ENCODE results near the gene MRPL43. TPM values are rescaled to one million over a fixed set of nuclear protein-coding genes. Genes with fewer than 3 reads are reported as not detected.

Gene MRPL43
- total RNA-seq, 2 experiments from 2014 or later = 53.8 to 56.2 TPM

GRCh38 chr10:101008823-101009423 lies 21.6 kb upstream of the MRPL43 start:
- Histone ChIP-seq H4K20me1 (ENCODE audit: insufficient read depth, low read length) (no peaks in the 10 kb centered on the region), H2AFZ (ENCODE audit: low read length) (no peak overlapping the region), H3K9me3 (ENCODE audit: low read length) (no peaks in the 10 kb centered on the region), H3K79me2 (ENCODE audit: insufficient read depth, low read depth, low read length) (no peaks in the 10 kb centered on the region), H3K27ac (ENCODE audit: low read depth, low read length, poor library complexity, severe bottlenecking) (no peak overlapping the region), H3K4me2 (ENCODE audit: low read length) (no peak overlapping the region), H3K36me3 (ENCODE audit: insufficient read depth, low read length) (no peaks in the 10 kb centered on the region), H3K4me1 (ENCODE audit: insufficient read depth, low read length, poor library complexity, severe bottlenecking) (no peaks in the 10 kb centered on the region), H3K9me2 (ENCODE audit: insufficient read depth, low read length) (no peaks in the 10 kb centered on the region), H3K4me3 (ENCODE audit: low read depth, low read length, poor library complexity, severe bottlenecking) (no peak overlapping the region)
- no peak for TF ChIP-seq EZH2phosphoT487 (IDR thresholded peaks at IDR 0.05; ENCODE audit: borderline replicate concordance, low read depth, low read length)
- TF ChIP-seq, protein P1, sequence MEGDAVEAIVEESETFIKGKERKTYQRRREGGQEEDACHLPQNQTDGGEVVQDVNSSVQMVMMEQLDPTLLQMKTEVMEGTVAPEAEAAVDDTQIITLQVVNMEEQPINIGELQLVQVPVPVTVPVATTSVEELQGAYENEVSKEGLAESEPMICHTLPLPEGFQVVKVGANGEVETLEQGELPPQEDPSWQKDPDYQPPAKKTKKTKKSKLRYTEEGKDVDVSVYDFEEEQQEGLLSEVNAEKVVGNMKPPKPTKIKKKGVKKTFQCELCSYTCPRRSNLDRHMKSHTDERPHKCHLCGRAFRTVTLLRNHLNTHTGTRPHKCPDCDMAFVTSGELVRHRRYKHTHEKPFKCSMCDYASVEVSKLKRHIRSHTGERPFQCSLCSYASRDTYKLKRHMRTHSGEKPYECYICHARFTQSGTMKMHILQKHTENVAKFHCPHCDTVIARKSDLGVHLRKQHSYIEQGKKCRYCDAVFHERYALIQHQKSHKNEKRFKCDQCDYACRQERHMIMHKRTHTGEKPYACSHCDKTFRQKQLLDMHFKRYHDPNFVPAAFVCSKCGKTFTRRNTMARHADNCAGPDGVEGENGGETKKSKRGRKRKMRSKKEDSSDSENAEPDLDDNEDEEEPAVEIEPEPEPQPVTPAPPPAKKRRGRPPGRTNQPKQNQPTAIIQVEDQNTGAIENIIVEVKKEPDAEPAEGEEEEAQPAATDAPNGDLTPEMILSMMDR (conservative IDR thresholded peaks at IDR 0.05; ENCODE audit: low read length) = no peak
- POLR2A ChIA-PET = no interaction called here
- no TSS peak for BruUV-seq (replicated peaks)
- CTCF ChIA-PET (ENCODE audit: unreplicated experiment) = no interaction called here
- DNase-seq (ENCODE audit: low spot score) = no peak
- intact Hi-C loops (cut with micrococcal nuclease; ENCODE audit: unreplicated experiment) = no loop called here

- no TSS peak for BruUV-seq (replicated peaks)
- ChIA-PET POLR2A (no interaction called here), CTCF (ENCODE audit: unreplicated experiment) (no interaction called here)
- no peak overlapping the region for H2AFZ ChIP-seq (ENCODE audit: low read length)
- H3K9me2 ChIP-seq (ENCODE audit: insufficient read depth, low read length) = no peaks in the 10 kb centered on the region
- H3K36me3 ChIP-seq (ENCODE audit: insufficient read depth, low read length) = no peaks in the 10 kb centered on the region
- no peaks in the 10 kb centered on the region for H4K20me1 ChIP-seq (ENCODE audit: insufficient read depth, low read length)
- no peaks in the 10 kb centered on the region for H3K79me2 ChIP-seq (ENCODE audit: insufficient read depth, low read depth, low read length)
- no peaks in the 10 kb centered on the region for H3K4me1 ChIP-seq (ENCODE audit: insufficient read depth, low read length, poor library complexity, severe bottlenecking)
- no peak overlapping the region for H3K4me2 ChIP-seq (ENCODE audit: low read length)
- DNase-seq (ENCODE audit: low spot score) = no peak
- no peak for TF ChIP-seq EZH2phosphoT487 (IDR thresholded peaks at IDR 0.05; ENCODE audit: borderline replicate concordance, low read depth, low read length)
- TF ChIP-seq, protein P1 (conservative IDR thresholded peaks at IDR 0.05; ENCODE audit: low read length) = no peak
- H3K27ac ChIP-seq (ENCODE audit: low read depth, low read length, poor library complexity, severe bottlenecking) = no peak overlapping the region
- no peaks in the 10 kb centered on the region for H3K9me3 ChIP-seq (ENCODE audit: low read length)
- intact Hi-C loops (cut with micrococcal nuclease; ENCODE audit: unreplicated experiment) = no loop called here
- H3K4me3 ChIP-seq (ENCODE audit: low read depth, low read length, poor library complexity, severe bottlenecking) = no peak overlapping the region
Measured at GRCh38 chr10:101007915-101008822, 20.9 kb upstream of the MRPL43 start.

Measured in OCI-LY7 (cell line).